ENCODE results near the gene TNP1.

- no peak for TF ChIP-seq ZC3H10 (CRISPR knock-in tag; IDR thresholded peaks at IDR 0.05)
- TF ChIP-seq ARNTL (CRISPR knock-in tag; IDR thresholded peaks at IDR 0.05; ENCODE audit: borderline replicate concordance, low read depth) = no peak
- TF ChIP-seq POU6F1 (CRISPR knock-in tag; IDR thresholded peaks at IDR 0.05; ENCODE audit: borderline replicate concordance, low read depth) = no peak
- TF ChIP-seq OSR1 (CRISPR knock-in tag; IDR thresholded peaks at IDR 0.05) = no peak
- TF ChIP-seq TOX (CRISPR knock-in tag; IDR thresholded peaks at IDR 0.05; ENCODE audit: borderline replicate concordance) = no peak
- no peak for TF ChIP-seq RARB (CRISPR knock-in tag; IDR thresholded peaks at IDR 0.05)
- no peak for TF ChIP-seq SNAI2 (CRISPR knock-in tag; IDR thresholded peaks at IDR 0.05)
- no peak for TF ChIP-seq ZFP30 (CRISPR knock-in tag; IDR thresholded peaks at IDR 0.05)
- no peak for TF ChIP-seq ESRRG (CRISPR knock-in tag; IDR thresholded peaks at IDR 0.05)
- no peak for TF ChIP-seq ZNF8 (CRISPR knock-in tag; IDR thresholded peaks at IDR 0.05)
- no peak for TF ChIP-seq PPARA (CRISPR knock-in tag; IDR thresholded peaks at IDR 0.05; ENCODE audit: borderline replicate concordance)
- no peak for TF ChIP-seq ZFP3 (CRISPR knock-in tag; IDR thresholded peaks at IDR 0.05)
- TF ChIP-seq CREB5 (CRISPR knock-in tag; IDR thresholded peaks at IDR 0.05; ENCODE audit: low read depth) = no peak
- TF ChIP-seq ZNF565 (CRISPR knock-in tag; conservative IDR thresholded peaks at IDR 0.05; ENCODE audit: low read depth) = no peak
These were observed 10.9 kb upstream of the TNP1 start for GRCh38 chr2:216870508-216871332.

All from SK-N-SH treated with all-trans-retinoic acid at 6 μM for 48 hours (cell line).